Thyroid gland (tissue), 4 donors: ENCODE results near the gene TRIM27. TPM values are rescaled to one million over a fixed set of nuclear protein-coding genes. Genes with fewer than 3 reads are reported as not detected.

Experiments used
- DNase-seq, 2 donors: peaks; one replicate each; pipeline ENCODE4 v3.0.0-alpha.2; 2019
- H3K27ac ChIP-seq, 3 donors: fragments of 200-600 bp; sonication (generic); 1 replicate in 2 of 3; 2 replicates in 1 of 3; pipeline ENCODE4 v1.5.1; 2016 to 2019; ENCODE audit warnings: mild to moderate bottlenecking in 1 of 3, moderate library complexity in 1 of 3
- H3K27me3 ChIP-seq: fragments of 200-600 bp; sonication (generic); one replicate; pipeline ENCODE4 v1.5.1; 2019
- H3K36me3 ChIP-seq, 2 donors: fragments of 200-600 bp; sonication (generic); one replicate each; pipeline ENCODE4 v1.5.1; 2016 to 2019
- H3K4me1 ChIP-seq, 2 donors: fragments of 200-600 bp; sonication (generic); one replicate each; pipeline ENCODE4 v1.5.1; 2017 to 2019
- H3K4me3 ChIP-seq, 3 donors: fragments of 200-600 bp; sonication (generic); replicated peaks in 1 of 3; 1 replicate in 2 of 3; 2 replicates in 1 of 3; pipeline ENCODE4 v1.5.1; 2016; ENCODE audit warnings: mild to moderate bottlenecking in 1 of 3
- H3K9me3 ChIP-seq: fragments of 200-600 bp; sonication (generic); one replicate; pipeline ENCODE4 v1.5.1; 2017
- CTCF ChIP-seq, 6 experiments: fragments of 200-600 bp in 3 of 6; fragments of 450-650 bp in 3 of 6; sonication (generic) in 3 of 6; IDR thresholded peaks; one replicate each; pipeline ENCODE4 v1.5.1; 2016 to 2019; ENCODE audit warnings: antibody characterized with exemption in 6 of 6, mild to moderate bottlenecking in 2 of 6, inconsistent platforms in 1 of 6, moderate library complexity in 1 of 6
- POLR2A ChIP-seq, 2 donors: fragments of 450-650 bp; IDR thresholded peaks; one replicate each; pipeline ENCODE4 v1.6.1; 2017; ENCODE audit warnings: antibody characterized with exemption in 2 of 2, mild to moderate bottlenecking in 2 of 2, moderate library complexity in 1 of 2
- WGBS, 2 donors: methylation state at CpG; one replicate each; pipeline ENCODE4 v1.1.5; 2017; 5-methylcytosine and 5-hydroxymethylcytosine counted together
- intact Hi-C: fragments of 100-400 bp; cut with DNase I; formaldehyde crosslinking; loops from one replicate; pipeline ENCODE4 v1.15.1; 2023
- total RNA-seq, 4 donors: library from RNA; depleted of rRNA; stranded (reverse); fragments of >200 nt; gene quantifications; one replicate each; pipeline ENCODE4 v1.2.3, GENCODE V29; 2016

Gene TRIM27
- total RNA-seq, 4 donors from 2014 or later: 57.1 to 73.2 (median 66.7) TPM

DNA sequence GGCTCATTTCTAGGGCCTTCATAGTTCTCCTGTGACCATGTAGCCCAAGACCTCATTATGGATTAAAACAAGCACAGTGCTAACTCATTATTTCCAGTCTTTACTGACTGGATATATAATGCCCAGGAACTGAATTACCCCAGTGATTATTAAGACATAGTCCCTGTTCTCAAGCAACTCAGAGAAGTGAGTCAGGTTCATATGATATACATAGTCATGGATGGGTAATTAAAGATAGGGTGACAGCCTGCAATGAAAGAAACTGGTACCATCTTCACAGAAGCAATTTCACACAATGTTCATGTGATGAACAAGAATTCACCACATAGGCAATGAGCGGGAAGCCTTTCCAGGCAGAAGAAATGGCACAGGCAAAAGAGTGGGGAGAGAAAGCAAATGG is 3.5 kb downstream of the TRIM27 start:
- TF ChIP-seq CTCF (IDR thresholded peaks at IDR 0.05) (no peak), POLR2A (IDR thresholded peaks at IDR 0.05) (no peak)
- intact Hi-C loops: no loop called here

DNA sequence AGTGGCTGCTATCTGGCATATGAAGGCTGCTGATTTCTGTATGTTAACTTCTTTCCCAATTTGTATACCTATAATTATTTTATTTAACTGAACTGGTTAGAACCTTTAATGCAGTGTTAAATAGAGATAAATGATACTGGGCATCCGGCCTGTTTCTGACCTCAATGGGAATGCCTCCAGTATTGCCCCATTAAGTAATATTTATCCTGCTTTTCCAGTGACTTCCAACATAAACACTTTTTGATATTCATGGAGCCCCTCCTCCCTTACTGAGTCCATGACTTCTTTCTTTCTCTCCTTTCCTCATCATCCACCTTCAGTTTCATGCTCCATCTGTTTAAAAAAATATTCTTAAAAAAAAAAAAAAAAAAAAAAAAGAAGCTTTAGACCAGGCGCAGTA is 8.8 kb downstream of the TRIM27 start:
- Histone ChIP-seq H3K4me3 (no peak overlapping the region), H3K4me1 (no peaks in the 10 kb centered on the region), H3K27ac (no peak overlapping the region), H3K9me3 (no peaks in the 10 kb centered on the region), H3K27me3 (no peaks in the 10 kb centered on the region), H3K36me3 (peaks cover 60 to 82% of the 10 kb centered on the region in 2 donors)
- TF ChIP-seq POLR2A (IDR thresholded peaks at IDR 0.05): no peak
- TF ChIP-seq CTCF (IDR thresholded peaks at IDR 0.05): no peak
- DNase-seq: no peak
- 93 to 97% methylated on average over 2 of the region's 2 CpGs for WGBS, 2 donors
- intact Hi-C loops: no loop called here

More for the DNA sequence above, 3.5 kb downstream of the TRIM27 start:
- WGBS, 2 donors: 100% methylated on average over 1 of the region's 1 CpG
- H3K27me3 ChIP-seq: no peaks in the 10 kb centered on the region
- no peak for DNase-seq
- H3K36me3 ChIP-seq: peaks cover 58 to 60% of the 10 kb centered on the region in 2 donors
- no peak overlapping the region for H3K4me3 ChIP-seq
- no peak overlapping the region for H3K27ac ChIP-seq
- H3K4me1 ChIP-seq: peaks cover 11 to 16% of the 10 kb centered on the region in 2 donors
- H3K9me3 ChIP-seq: no peaks in the 10 kb centered on the region

DNA sequence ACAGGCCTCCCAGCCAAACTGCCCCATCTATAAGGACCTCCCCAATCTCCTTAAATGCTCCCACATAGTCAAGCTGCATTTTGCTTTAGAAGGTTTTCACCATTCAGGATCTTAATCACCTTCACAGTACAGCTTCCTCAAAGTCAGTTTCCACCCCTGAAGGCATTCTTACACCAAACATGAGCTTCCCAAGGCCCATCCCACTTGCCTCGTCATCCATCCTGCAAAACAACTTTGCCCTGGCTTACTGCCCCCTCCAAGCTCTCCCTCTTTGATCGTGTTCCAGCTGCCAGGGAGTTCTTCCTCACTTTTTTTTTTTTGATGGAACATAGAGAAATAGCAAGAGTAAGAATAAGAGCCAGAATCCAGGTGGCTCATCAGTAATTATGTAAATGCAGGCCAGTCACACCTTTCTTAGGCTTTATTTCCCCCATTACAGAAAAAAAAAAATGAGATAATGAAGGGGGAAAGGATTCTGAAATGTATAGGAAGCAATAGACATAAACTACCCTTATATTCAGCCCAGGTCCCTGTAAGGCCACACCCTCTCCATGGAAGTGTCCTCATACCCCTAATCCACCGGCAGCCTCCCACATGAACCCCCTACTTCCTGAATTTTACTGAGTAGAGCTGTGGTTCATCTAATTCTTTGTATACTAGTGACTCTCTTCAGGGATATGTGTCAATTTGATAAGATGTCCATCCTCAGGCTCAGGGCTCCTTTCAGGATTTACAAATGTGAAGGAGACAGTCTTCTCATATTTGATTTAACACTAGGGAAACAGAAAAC is 12.7 kb downstream of the TRIM27 start:
- H3K27ac ChIP-seq: no peak overlapping the region
- no peaks in the 10 kb centered on the region for H3K4me1 ChIP-seq
- peaks cover 38 to 78% of the 10 kb centered on the region in 2 donors for H3K36me3 ChIP-seq
- intact Hi-C loops: no loop called here
- no peaks in the 10 kb centered on the region for H3K9me3 ChIP-seq
- no peak for DNase-seq
- H3K27me3 ChIP-seq: no peaks in the 10 kb centered on the region
- no peak for TF ChIP-seq POLR2A (IDR thresholded peaks at IDR 0.05)
- no peak for TF ChIP-seq CTCF (IDR thresholded peaks at IDR 0.05)
- no peak overlapping the region for H3K4me3 ChIP-seq
- WGBS, 2 donors: 83 to 84% methylated on average over 3 of the region's 3 CpGs

DNA sequence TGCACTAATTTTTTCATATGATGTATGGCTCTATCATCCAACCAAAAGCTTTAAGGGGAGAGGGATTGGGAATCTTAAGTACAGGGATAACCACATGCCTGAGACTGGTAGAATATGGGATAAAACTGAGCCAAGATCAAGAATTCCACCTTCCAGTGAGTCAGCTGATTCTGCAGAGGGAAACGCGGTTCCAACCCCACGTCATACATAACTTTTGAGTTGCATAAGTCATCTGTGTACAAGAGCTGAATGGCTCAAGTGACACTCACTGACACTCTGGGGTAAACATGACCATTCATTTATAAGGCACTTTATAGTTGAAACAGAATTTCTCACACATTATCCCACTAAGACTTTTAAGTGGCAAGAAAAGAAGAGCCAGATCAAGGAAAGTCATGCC is 16.4 kb downstream of the TRIM27 start:
- no peak overlapping the region for H3K4me3 ChIP-seq
- no peak overlapping the region for H3K27ac ChIP-seq
- 91 to 94% methylated on average over 3 of the region's 3 CpGs for WGBS, 2 donors
- intact Hi-C loops: no loop called here
- H3K27me3 ChIP-seq: no peaks in the 10 kb centered on the region
- no peaks in the 10 kb centered on the region for H3K4me1 ChIP-seq
- no peak for DNase-seq
- TF ChIP-seq CTCF (IDR thresholded peaks at IDR 0.05) (no peak), POLR2A (IDR thresholded peaks at IDR 0.05) (no peak)
- H3K9me3 ChIP-seq: no peaks in the 10 kb centered on the region
- peaks cover 56 to 85% of the 10 kb centered on the region in 2 donors for H3K36me3 ChIP-seq

GRCh38 chr6:28906669-28907068 is 17.1 kb downstream of the TRIM27 start:
- no peak overlapping the region for H3K27ac ChIP-seq
- H3K27me3 ChIP-seq: no peaks in the 10 kb centered on the region
- no peaks in the 10 kb centered on the region for H3K9me3 ChIP-seq
- peaks cover 59 to 85% of the 10 kb centered on the region in 2 donors for H3K36me3 ChIP-seq
- intact Hi-C loops: no loop called here
- no peaks in the 10 kb centered on the region for H3K4me1 ChIP-seq
- no peak for DNase-seq
- 96 to 97% methylated on average over 4 of the region's 4 CpGs for WGBS, 2 donors
- TF ChIP-seq CTCF (IDR thresholded peaks at IDR 0.05): no peak
- TF ChIP-seq POLR2A (IDR thresholded peaks at IDR 0.05): no peak
- no peak overlapping the region for H3K4me3 ChIP-seq
